Body of pancreas (tissue), 4 donors: ENCODE data around the gene GPR3. TPM values are rescaled to one million over a fixed set of nuclear protein-coding genes. Genes with fewer than 3 reads are reported as not detected.
"Not testable (repeated sequence)": the region's sequence is repeated elsewhere in the genome, so short reads cannot be mapped to it uniquely, and the experiment has no call there.

Experiments
- ATAC-seq: fragments of 150-250 bp; one replicate; pipeline ENCODE4 v1.9.1; 2016
- DNase-seq, 4 donors: peaks; one replicate each; pipeline ENCODE4 v3.0.0-alpha.2; 2019
- H3K27ac ChIP-seq, 4 donors: fragments of 200-600 bp; sonication (generic); 1 replicate in 3 of 4; 2 replicates in 1 of 4; pipeline versions ENCODE4 v1.5.1 to v1.6.1; 2016 to 2019; ENCODE audit warnings: mild to moderate bottlenecking in 1 of 4, mixed read lengths in 1 of 4, moderate library complexity in 1 of 4
- H3K27me3 ChIP-seq, 2 donors: fragments of 200-600 bp; sonication (generic); one replicate each; pipeline ENCODE4 v1.6.0; 2016; ENCODE audit warnings: mild to moderate bottlenecking in 1 of 2
- H3K36me3 ChIP-seq, 2 donors: fragments of 200-600 bp; sonication (generic); replicated peaks in 1 of 2; 2 replicates each; pipeline ENCODE4 v1.5.1; 2016; ENCODE audit warnings: low read depth in 2 of 2; ENCODE audit not compliant: insufficient read depth in 1 of 2
- H3K4me1 ChIP-seq: fragments of 200-600 bp; sonication (generic); one replicate; pipeline ENCODE4 v1.6.0; 2016
- H3K4me3 ChIP-seq, 2 donors: fragments of 200-600 bp; sonication (generic); 1 replicate in 1 of 2; 2 replicates in 1 of 2; pipeline ENCODE4 v1.5.1; 2016 to 2019
- H3K9me3 ChIP-seq, 3 donors: fragments of 200-600 bp; sonication (generic); 1 replicate in 2 of 3; 2 replicates in 1 of 3; pipeline ENCODE4 v1.5.1; 2016
- CTCF ChIP-seq, 7 experiments: fragments of 450-650 bp in 4 of 7; fragments of 200-600 bp in 3 of 7; sonication (generic) in 3 of 7; IDR thresholded peaks; one replicate each; pipeline ENCODE4 v1.5.1; 2016 to 2019; ENCODE audit warnings: antibody characterized with exemption in 7 of 7
- POLR2A ChIP-seq, 3 donors: fragments of 450-650 bp; IDR thresholded peaks; one replicate each; pipeline ENCODE4 v1.6.1; 2016; ENCODE audit warnings: antibody characterized with exemption in 3 of 3, mild to moderate bottlenecking in 2 of 3
- WGBS, 2 donors: methylation state at CpG; one replicate each; pipeline ENCODE4 v1.1.5; 2017; 5-methylcytosine and 5-hydroxymethylcytosine counted together
- intact Hi-C: fragments of 100-400 bp; cut with DNase I; formaldehyde crosslinking; loops from one replicate; pipeline ENCODE4 v1.15.1; 2023
- total RNA-seq, 2 donors: library from RNA; depleted of rRNA; stranded (reverse); fragments of >200 nt; gene quantifications; one replicate each; pipeline ENCODE4 v1.1.0, GENCODE V29; 2016

The GPR3 gene
- total RNA-seq, 2 donors from 2014 or later, result not detected

- 72 to 83% methylated on average over 4 of the region's 4 CpGs for WGBS, 2 donors
- no peak for ATAC-seq
- H3K4me1 ChIP-seq, result peaks cover 10% of the 10 kb centered on the region
- peaks cover 13 to 25% of the 10 kb centered on the region in 2 donors for H3K36me3 ChIP-seq
- TF ChIP-seq POLR2A (IDR thresholded peaks at IDR 0.05) (no peak), CTCF (IDR thresholded peaks at IDR 0.05) (no peak)
- H3K27ac ChIP-seq, result peak overlapping the region in 2 of 4 donors; percentile 28 to 36
- intact Hi-C loops, result no loop called here
- no peak for DNase-seq
- no peak overlapping the region for H3K4me3 ChIP-seq
- H3K27me3 ChIP-seq, result no peaks in the 10 kb centered on the region
- H3K9me3 ChIP-seq, result no peaks in the 10 kb centered on the region
Measured at GRCh38 chr1:27406362-27406680, 13.9 kb downstream of the GPR3 start.

- H3K9me3 ChIP-seq, H3K27me3 ChIP-seq, intact Hi-C loops, ATAC-seq, H3K4me3 ChIP-seq, DNase-seq: not testable (repeated sequence)
- Histone ChIP-seq H3K4me1 (peaks cover 10% of the 10 kb centered on the region), H3K27ac (peak overlapping the region in 1 of 4 donors; percentile 12), H3K36me3 (peaks cover 13 to 26% of the 10 kb centered on the region in 2 donors)
- WGBS, 2 donors, result 70 to 75% methylated on average over 2 of the region's 2 CpGs
Measured at GRCh38 chr1:27406791-27407190, 14.4 kb downstream of the GPR3 start.

GRCh38 chr1:27408151-27408550, 15.7 kb downstream of the GPR3 start:
- peaks cover 20 to 29% of the 10 kb centered on the region in 2 donors for H3K36me3 ChIP-seq
- no peak overlapping the region for H3K27ac ChIP-seq
- no peaks in the 10 kb centered on the region for H3K4me1 ChIP-seq
- WGBS, 2 donors, result 91 to 92% methylated on average over 9 of the region's 9 CpGs
- intact Hi-C loops, result no loop called here
- TF ChIP-seq POLR2A (IDR thresholded peaks at IDR 0.05), result no peak
- TF ChIP-seq CTCF (IDR thresholded peaks at IDR 0.05), result no peak
- no peaks in the 10 kb centered on the region for H3K9me3 ChIP-seq
- no peak overlapping the region for H3K4me3 ChIP-seq
- H3K27me3 ChIP-seq, result no peaks in the 10 kb centered on the region
- DNase-seq, result no peak
- ATAC-seq, result no peak

GRCh38 chr1:27409669-27410068, 17.2 kb downstream of the GPR3 start:
- 88 to 93% methylated on average over 11 of the region's 11 CpGs for WGBS, 2 donors
- Histone ChIP-seq H3K36me3 (peaks cover 20 to 39% of the 10 kb centered on the region in 2 donors), H3K4me3 (no peak overlapping the region), H3K27me3 (no peaks in the 10 kb centered on the region), H3K4me1 (no peaks in the 10 kb centered on the region), H3K9me3 (no peaks in the 10 kb centered on the region), H3K27ac (no peak overlapping the region)
- DNase-seq (no peak), ATAC-seq (no peak)
- intact Hi-C loops, result loop anchor here (10.0 kb wide), 1 partner anchor 205 kb away; no protein-coding TSS in a partner anchor
- no peak for TF ChIP-seq CTCF (IDR thresholded peaks at IDR 0.05)
- TF ChIP-seq POLR2A (IDR thresholded peaks at IDR 0.05), result no peak

- Histone ChIP-seq H3K27ac (no peak overlapping the region), H3K27me3 (no peaks in the 10 kb centered on the region), H3K9me3 (no peaks in the 10 kb centered on the region), H3K36me3 (peaks cover 20 to 39% of the 10 kb centered on the region in 2 donors), H3K4me3 (no peak overlapping the region), H3K4me1 (peaks cover 5% of the 10 kb centered on the region)
- no peak for DNase-seq
- ATAC-seq, result no peak
- WGBS, 2 donors, result 86 to 93% methylated on average over 2 of the region's 2 CpGs
- no peak for TF ChIP-seq CTCF (IDR thresholded peaks at IDR 0.05)
- TF ChIP-seq POLR2A (IDR thresholded peaks at IDR 0.05), result no peak
- intact Hi-C loops, result loop anchor here (10.0 kb wide), 1 partner anchor 204 kb away; no protein-coding TSS in a partner anchor
Measured at GRCh38 chr1:27410709-27411108, 18.3 kb downstream of the GPR3 start.
